GM19025 (cell line): Measurements from ENCODE around the gene PFKFB4.
A peak's percentile ranks its signal among the peaks of the same experiment; 100 is the strongest.

Source experiments
- ATAC-seq: cut with Tn5 transposase; IDR thresholded peaks from one replicate; pipeline ENCODE4 v1.9.1; 2021; ENCODE audit warnings: mild to moderate bottlenecking, low read depth, moderate library complexity; ENCODE audit not compliant: unreplicated experiment

Gene PFKFB4

GRCh38 chr3:48556796-48557626 is at the start of gene PFKFB4:
Gene PFKFB4 (minus strand): TSS chr3:48556803. CDS start chr3:48556777, 26 bp downstream.
- ATAC-seq = peak; percentile 88

- no peak for ATAC-seq
Measured at GRCh38 chr3:48601622-48601994, 45.0 kb upstream of the PFKFB4 start.

DNA sequence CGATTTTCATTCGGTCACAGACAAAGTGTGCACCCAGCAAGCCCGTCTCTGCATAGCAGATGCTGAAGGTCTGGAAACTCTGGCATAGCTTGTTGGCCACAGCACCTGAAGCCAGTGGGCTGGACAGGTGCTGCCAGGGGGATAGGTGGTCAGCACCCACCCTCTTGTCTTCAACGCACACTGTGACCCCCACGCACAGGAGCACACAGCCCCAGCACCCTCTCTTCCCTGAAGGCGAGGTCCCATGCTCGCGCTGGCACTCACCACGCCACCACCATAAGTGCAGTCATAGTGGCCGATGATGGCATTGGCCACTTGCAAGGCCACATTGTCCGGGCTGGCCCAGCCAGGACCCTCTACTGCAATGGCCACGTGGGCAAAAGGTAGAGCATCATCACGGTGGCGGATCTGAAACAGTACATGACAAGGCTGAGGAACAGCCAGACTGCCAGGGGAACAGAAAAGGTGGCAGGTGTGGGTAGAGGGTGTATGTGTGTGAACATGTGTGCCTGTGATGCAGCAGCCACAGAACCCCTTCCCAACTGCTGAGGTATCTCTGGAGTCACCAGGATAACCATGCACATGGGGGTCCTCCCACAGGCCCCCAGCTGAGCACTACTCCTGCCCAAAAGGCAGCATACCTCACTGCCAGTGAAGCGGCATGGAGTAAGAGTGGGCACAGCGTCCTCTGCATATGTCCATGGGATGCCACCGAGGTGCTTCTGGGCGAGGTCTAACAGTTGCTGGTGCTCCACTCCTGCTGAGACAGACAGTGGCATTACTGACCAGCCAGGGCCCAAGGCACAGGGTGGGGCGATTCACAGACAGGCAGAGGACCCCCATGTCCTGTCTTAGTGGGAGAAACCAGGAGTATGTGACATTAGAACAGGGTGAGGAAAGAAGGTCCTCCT is 44.4 kb upstream of the PFKFB4 start:
- no peak for ATAC-seq

DNA sequence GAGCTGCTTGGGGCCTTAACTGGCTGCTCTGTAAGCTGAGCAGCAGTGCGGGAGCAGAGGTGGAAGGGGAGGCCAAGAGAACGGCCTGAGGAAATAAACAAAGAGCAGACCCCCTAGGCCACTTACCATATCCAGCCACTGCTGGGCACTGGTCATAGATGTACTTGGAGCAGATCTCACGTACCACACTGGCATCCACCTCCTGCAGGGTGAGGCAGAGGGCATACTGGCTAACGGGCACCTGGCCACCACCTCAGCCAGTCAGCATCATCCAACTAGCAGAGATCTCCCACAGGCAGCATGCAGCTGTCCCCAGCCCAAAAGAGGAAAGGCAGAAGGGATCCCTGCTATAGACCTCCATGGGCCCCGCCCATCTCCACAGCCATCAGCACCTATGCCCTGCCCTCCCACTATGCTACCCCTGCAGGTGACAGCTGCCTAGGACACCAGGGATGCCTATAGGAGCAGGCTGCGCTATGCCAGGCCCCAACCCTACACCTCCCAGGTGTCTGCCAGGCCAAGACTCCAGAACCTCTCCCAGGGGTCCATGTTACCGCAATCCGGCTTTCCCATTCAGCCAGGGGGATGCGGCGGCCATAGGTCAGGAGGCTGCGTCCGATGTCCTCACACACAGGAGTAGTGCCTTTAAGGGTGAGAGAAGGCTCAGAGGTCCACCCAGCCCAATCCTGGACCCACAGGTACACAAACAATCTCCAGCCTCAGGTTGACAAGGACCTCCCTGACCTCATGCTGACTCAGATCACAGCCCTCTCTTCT is 43.1 kb upstream of the PFKFB4 start:
- ATAC-seq = no peak

GRCh38 chr3:48599077-48599501 is 42.5 kb upstream of the PFKFB4 start:
- ATAC-seq = no peak

GRCh38 chr3:48598323-48599076 is 41.9 kb upstream of the PFKFB4 start:
- ATAC-seq = no peak

DNA sequence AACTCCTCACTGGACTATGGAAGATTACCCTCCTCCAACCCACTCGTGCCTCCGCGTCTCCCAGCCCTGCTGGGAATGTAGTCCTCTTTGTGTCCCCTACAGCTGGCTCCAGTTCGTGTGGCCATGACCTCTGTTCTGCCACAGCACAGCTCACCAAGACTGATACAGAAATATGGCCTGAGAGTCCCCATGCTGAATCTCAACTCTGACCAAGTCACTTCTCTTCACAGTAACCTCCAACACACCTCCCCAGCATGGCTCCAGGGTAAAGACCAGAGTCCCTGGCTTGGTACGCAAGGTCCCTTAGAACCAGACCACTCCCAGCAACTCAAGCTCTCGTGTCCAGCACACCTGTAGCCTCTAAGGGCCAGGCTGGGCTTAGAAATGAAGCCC is 40.8 kb upstream of the PFKFB4 start:
- ATAC-seq = no peak

- no peak for ATAC-seq
Measured at GRCh38 chr3:48596676-48597407, 40.2 kb upstream of the PFKFB4 start.

DNA sequence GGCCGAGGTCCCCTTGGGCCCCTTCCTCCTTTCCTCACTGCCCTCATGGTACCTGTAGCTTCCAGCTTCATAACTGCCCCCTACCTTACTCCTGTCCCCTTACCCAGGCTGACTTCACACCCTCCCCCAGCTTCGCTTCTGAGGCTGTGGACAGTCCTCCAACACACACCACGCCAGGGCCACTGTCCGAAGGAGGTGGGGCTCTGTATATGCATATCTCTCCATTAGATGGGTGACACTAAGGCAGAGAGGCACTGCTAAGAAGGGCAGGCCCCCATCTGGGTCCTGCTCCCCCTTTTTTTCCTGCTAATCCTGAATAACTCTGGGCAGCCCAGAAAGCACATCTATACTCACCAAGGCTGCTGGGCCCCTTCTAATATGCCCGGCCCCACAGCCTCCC is 39.6 kb upstream of the PFKFB4 start:
- no peak for ATAC-seq

GRCh38 chr3:48595526-48596121 is 39.0 kb upstream of the PFKFB4 start:
- ATAC-seq = no peak

GRCh38 chr3:48595075-48595525 is 38.5 kb upstream of the PFKFB4 start, which contains the start of gene COL7A1:
Gene COL7A1 (minus strand): TSS chr3:48595329. CDS start chr3:48595159, 170 bp downstream.
- no peak for ATAC-seq

DNA sequence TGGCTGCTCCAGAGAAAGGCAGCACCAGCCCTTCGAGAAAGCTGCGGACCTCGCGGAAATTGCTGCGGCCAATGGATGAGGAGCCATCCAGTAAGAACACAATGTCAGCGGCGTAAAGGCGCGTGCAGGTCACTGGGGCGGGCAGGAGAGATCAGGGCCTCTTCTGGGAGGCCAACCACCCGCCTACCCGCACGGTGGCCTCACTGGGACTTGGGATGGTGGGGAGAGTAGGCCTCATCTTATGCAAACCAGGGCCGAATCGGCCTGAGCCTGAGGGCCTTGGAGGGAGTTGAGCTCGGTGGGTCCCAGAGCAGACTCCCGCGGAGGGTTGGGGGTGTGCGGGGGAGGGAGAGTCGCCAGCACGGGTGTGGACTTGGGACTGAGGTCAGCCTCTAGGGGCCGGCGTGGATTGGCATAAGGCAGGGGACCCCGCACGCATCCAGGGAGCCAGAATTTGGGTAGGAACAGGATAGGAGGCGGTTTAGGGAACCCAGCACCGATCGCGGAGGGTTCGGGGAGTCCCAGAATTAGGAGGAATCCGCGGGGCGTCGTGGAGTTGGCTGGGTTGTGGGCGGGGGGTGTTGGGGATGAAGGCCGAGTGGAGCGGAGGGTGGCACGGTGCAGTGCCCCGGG is 37.9 kb upstream of the PFKFB4 start:
- ATAC-seq = no peak

DNA sequence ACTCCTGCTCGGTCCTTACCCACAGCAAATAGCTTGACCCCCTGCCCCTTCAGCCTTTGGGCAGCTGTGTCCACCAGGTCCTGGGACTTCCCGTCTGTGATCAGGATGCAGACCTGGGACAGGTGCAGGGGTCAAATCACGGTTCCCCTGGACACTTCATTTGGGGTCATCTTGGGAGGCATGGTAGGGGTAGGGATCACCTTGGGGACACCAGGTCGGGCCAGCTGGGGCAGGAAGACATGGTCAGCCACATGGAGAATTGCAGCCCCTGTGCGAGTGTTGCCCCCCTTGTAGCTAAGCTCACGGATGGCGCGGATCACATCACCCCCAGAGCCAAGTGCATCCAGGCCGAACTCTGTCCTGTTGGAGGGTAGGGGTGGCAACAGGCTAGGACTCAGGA is 36.7 kb upstream of the PFKFB4 start:
- no peak for ATAC-seq

- no peak for ATAC-seq
Measured at GRCh38 chr3:48592519-48593087, 36.0 kb upstream of the PFKFB4 start.

GRCh38 chr3:48591886-48592518 is 35.4 kb upstream of the PFKFB4 start:
- ATAC-seq = no peak

DNA sequence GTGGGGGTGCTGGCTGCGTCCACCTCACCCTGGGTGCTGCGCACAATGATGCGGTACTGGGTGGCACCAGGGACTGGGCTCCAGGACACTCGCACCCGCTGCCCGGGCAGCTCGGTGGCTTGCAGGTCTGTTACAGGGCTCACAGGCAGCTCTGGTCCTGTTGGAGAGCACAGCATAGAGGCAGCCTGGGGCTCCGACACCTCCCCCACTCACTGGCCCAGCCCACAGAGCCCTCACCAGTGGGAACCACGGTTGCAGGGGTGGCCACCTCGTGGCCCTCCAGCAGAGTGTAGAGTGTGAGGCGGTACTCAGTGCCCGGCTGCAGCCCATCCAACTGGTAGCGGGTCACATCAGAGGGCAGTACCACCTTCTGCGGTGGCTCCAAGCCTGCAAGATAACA is 34.8 kb upstream of the PFKFB4 start:
- no peak for ATAC-seq

DNA sequence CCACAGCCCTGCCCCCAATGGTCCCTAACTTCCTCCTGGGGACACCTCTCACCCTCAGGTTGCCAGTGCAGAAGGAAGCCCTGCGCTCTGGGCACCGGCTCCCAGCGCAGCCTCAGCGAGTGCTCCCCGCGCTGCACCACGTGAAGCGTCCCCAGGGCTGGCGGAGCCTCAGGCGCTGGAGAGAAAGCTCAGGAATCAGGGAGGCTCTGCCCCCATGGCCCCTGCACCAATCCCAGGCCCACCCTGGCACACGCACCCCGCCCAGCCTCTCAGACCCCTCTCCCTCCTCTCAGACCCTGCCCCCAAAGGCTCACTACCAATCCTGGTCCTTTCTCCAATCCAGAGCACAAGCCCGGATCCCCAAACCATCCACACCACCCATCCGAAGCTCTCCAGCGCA is 31.6 kb upstream of the PFKFB4 start:
- no peak for ATAC-seq

- ATAC-seq = no peak
Measured at GRCh38 chr3:48587686-48588085, 31.1 kb upstream of the PFKFB4 start.
